ENCODE measurements around the gene RP9. TPM values are rescaled to one million over a fixed set of nuclear protein-coding genes. Genes with fewer than 3 reads are reported as not detected.

The RP9 gene
- total and polyA plus RNA-seq, 9 donors, result 6.2 to 24.2 (median 11.3) TPM

DNA sequence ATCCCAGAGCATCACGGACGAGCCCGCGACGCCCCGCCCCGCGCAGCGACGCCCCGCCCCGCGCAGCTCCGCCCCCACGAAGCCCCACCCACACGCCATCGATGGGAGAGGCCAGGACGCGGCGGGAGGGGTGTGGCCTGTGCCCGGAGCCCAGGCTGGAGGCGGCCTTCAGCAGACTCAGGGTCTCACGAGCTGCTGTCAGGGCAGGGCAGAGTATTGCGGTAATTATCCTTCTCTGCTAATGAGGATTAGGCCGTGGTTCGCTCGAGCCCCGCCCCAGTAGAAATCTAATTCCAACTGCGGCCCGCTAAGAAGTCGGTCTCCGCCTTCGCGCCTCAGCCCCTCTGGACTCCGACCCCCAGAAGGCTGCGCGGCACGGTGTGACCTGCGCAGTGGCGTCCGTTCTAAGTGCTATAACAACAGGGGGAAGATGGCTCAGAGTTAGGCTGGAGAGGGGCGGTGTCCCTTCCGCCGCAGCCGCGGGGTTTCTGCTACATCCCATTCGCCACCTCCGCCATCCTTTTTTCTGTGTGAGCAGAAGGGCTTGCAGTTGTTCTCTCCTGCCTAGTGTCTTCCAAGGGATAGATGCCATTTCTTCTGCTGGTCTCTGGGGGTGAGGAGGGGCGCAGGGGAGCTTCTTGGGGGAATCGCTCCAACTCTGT is 46.3 kb downstream of the RP9 start:
- WGBS, 3 donors, result 1% methylated on average over 48 to 50 of the region's 50 CpGs
- H3K27ac ChIP-seq, result peak overlapping the region; percentile 81 to 98
- no peaks in the 10 kb centered on the region for H3K27me3 ChIP-seq
- H3K4me1 ChIP-seq (ENCODE audit: insufficient read depth), result peaks cover 5% of the 10 kb centered on the region
- H3K4me3 ChIP-seq, result peak overlapping the region; percentile 97
- H3K36me3 ChIP-seq, result no peaks in the 10 kb centered on the region
- peak; percentile 92 to 96 (median 95) for DNase-seq
- TF ChIP-seq CTCF (IDR thresholded peaks at IDR 0.05), result no peak
- TF ChIP-seq POLR2A (IDR thresholded peaks at IDR 0.05), result peak; percentile 40
- intact Hi-C loops (cut with DNase I), result no loop called here
- no peaks in the 10 kb centered on the region for H3K9me3 ChIP-seq

DNA sequence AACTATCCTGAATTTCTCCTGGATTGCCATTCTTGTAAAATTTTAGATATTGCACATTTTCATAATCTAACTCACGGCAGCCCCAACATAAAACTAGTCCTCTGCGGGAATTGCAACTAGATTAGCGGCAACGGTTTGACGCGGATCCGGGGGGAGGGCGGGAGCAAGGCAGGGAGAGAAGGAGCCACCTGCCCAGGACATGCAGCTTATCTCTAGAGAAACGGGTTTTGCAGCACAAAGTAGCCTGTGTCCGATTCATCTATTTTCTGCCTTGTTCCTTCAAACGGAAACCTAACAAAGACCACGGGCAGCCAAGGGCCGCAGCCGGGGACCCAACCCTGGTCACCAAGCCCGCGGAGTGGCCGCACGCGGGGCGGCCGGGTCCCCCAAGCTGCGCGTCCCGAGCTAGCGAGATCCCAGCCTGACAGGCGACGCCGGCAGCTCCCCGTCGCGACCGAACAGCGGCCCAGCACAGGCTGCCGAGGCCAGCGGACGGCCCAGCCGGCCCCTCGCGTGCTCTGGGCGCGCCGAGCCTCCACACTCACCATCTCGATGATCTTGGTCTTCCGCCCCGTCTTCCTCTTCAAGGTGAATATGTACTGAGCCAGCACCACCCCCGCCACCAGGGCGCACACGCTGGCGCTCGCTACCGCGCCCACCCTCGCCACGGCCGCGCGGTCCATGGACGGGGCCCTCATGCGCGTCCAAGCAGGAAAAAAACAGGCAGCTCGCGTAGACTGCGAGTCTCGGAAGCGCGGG is 47.0 kb downstream of the RP9 start, which contains the start of gene NT5C3A:
TSS of gene NT5C3A (minus strand) at position 754 of the 759 bp plus-strand sequence. CDS start at position 683, 71 bp downstream.
- H3K36me3 ChIP-seq, result no peaks in the 10 kb centered on the region
- DNase-seq, result peak in 1 of 5 donors; percentile 21
- no peaks in the 10 kb centered on the region for H3K9me3 ChIP-seq
- WGBS, 3 donors, result 0% methylated on average over 46 to 66 of the region's 66 CpGs
- peaks cover 5% of the 10 kb centered on the region for H3K4me1 ChIP-seq (ENCODE audit: insufficient read depth)
- H3K27ac ChIP-seq, result peak within 1 kb of the TSS; percentile 81 to 98
- peak within 1 kb of the TSS; percentile 97 for H3K4me3 ChIP-seq
- H3K27me3 ChIP-seq, result no peaks in the 10 kb centered on the region
- peak; percentile 44 for TF ChIP-seq POLR2A (IDR thresholded peaks at IDR 0.05)
- TF ChIP-seq CTCF (IDR thresholded peaks at IDR 0.05), result peak in 1 of 3 donors; percentile 14
- TF ChIP-seq EP300 (IDR thresholded peaks at IDR 0.05), result no peak
- intact Hi-C loops (cut with DNase I), result no loop called here

DNA sequence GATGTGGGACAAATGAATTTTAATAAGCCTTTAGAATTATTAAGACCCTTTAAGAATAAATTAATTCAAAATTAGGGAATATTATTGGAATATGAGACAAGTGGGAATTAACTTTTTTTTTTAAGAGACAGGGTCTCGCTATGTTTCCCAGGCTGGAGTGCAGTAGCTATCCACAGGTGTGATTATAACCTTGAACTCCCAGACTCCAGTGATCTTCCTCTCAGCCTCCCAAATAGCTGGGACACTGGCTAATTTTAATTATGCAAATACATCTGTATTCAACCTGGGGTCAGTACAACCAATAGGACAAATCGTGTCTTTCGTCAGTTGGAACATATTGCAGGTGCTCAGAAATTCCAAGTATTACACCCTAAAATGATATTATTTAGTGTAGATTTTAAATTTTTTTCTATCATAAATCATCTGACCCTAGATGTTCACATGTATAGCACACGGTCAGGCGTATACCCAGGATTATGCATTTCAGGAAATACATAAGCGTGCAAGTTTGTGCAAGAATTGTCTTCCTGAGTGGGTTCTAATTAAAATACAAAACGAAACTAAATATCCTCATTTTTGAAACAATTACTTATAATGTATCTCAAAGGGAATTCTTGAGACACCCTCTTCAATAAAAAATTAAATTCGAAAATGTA is 47.8 kb downstream of the RP9 start:
- Histone ChIP-seq H3K36me3 (no peaks in the 10 kb centered on the region), H3K9me3 (no peaks in the 10 kb centered on the region), H3K4me3 (peak overlapping the region; percentile 97), H3K27ac (no peak overlapping the region), H3K4me1 (ENCODE audit: insufficient read depth) (peaks cover 5% of the 10 kb centered on the region), H3K27me3 (no peaks in the 10 kb centered on the region)
- no peak for TF ChIP-seq POLR2A (IDR thresholded peaks at IDR 0.05)
- no peak for TF ChIP-seq CTCF (IDR thresholded peaks at IDR 0.05)
- TF ChIP-seq EP300 (IDR thresholded peaks at IDR 0.05), result no peak
- intact Hi-C loops (cut with DNase I), result no loop called here
- 20 to 23% (median 21%) methylated on average over 8 of the region's 8 CpGs for WGBS, 3 donors
- DNase-seq, result no peak

DNA sequence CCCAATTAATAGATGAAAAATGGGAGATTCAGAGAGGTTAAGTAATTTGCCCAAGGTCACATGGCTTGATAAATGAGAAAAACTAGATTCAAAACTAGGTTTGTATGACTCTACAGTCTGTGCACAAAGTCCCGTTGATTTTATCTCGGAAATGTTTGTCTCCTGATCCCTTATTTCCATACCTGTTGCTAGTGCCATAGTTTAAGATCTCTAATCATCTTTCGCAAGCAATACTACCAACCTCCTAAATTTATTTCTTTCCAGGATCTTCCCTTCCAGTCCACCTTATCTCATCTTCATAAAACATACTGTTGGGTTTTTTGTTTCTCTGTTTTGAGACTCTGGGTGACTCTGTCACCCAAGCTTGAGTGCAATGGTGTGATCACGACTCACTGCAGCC is 49.6 kb downstream of the RP9 start:
- Histone ChIP-seq H3K27ac (no peak overlapping the region), H3K27me3 (no peaks in the 10 kb centered on the region), H3K9me3 (no peaks in the 10 kb centered on the region), H3K36me3 (no peaks in the 10 kb centered on the region), H3K4me3 (no peak overlapping the region), H3K4me1 (ENCODE audit: insufficient read depth) (peaks cover 5% of the 10 kb centered on the region)
- no peak for TF ChIP-seq CTCF (IDR thresholded peaks at IDR 0.05)
- TF ChIP-seq POLR2A (IDR thresholded peaks at IDR 0.05), result no peak
- no peak for TF ChIP-seq EP300 (IDR thresholded peaks at IDR 0.05)
- intact Hi-C loops (cut with DNase I), result no loop called here
- 48 to 93% (median 48%) methylated on average over 4 of the region's 4 CpGs for WGBS, 3 donors
- no peak for DNase-seq

All from ovary (tissue), 9 donors.